ENCODE results near the gene STK36.

Gene STK36

GRCh38 chr2:218662377-218662776 lies 9.5 kb upstream of the STK36 start:
- no peak for FAIRE-seq

- FAIRE-seq: no peak
These were observed 9.1 kb upstream of the STK36 start for GRCh38 chr2:218662827-218663226.

- no peak for FAIRE-seq
These were observed 8.0 kb upstream of the STK36 start for GRCh38 chr2:218663901-218664300.

GRCh38 chr2:218664653-218665052 lies 7.2 kb upstream of the STK36 start:
- FAIRE-seq: no peak

- FAIRE-seq: no peak
These were observed 711 bp upstream of the STK36 start for GRCh38 chr2:218671097-218671653.

GRCh38 chr2:218679119-218679518 lies 7.2 kb downstream of the STK36 start:
- FAIRE-seq: no peak

GRCh38 chr2:218680061-218680460 lies 8.2 kb downstream of the STK36 start:
- FAIRE-seq: no peak

GRCh38 chr2:218687400-218688060 lies 15.6 kb downstream of the STK36 start:
- peak; percentile 53 for FAIRE-seq

GRCh38 chr2:218691234-218691633 lies 19.3 kb downstream of the STK36 start:
- FAIRE-seq: no peak

- no peak for FAIRE-seq
These were observed 22.7 kb downstream of the STK36 start for GRCh38 chr2:218694405-218695145.

GRCh38 chr2:218698885-218699284 lies 27.0 kb downstream of the STK36 start:
- no peak for FAIRE-seq

GRCh38 chr2:218701806-218702205 lies 29.9 kb downstream of the STK36 start:
- no peak for FAIRE-seq

- no peak for FAIRE-seq
These were observed 31.5 kb downstream of the STK36 start for GRCh38 chr2:218703341-218703740.

GRCh38 chr2:218708086-218708485 lies 36.2 kb downstream of the STK36 start:
- FAIRE-seq: no peak

- FAIRE-seq: no peak
These were observed 38.0 kb downstream of the STK36 start for GRCh38 chr2:218709908-218710307.

GRCh38 chr2:218710334-218710686 lies 38.4 kb downstream of the STK36 start:
- FAIRE-seq: no peak

GRCh38 chr2:218710687-218711549 lies 39.0 kb downstream of the STK36 start, which contains the start of gene TTLL4:
Gene TTLL4, plus strand, starts transcription at chr2:218710835. Its CDS starts 26,842 bp downstream, at chr2:218737677.
- no peak for FAIRE-seq

GRCh38 chr2:218711550-218711929 lies 39.7 kb downstream of the STK36 start:
- FAIRE-seq: no peak

- no peak for FAIRE-seq
These were observed 42.0 kb downstream of the STK36 start for GRCh38 chr2:218713922-218714321.

GRCh38 chr2:218716070-218716469 lies 44.2 kb downstream of the STK36 start:
- FAIRE-seq: no peak

GRCh38 chr2:218717262-218717661 lies 45.4 kb downstream of the STK36 start:
- FAIRE-seq: no peak

GRCh38 chr2:218718058-218718457 lies 46.2 kb downstream of the STK36 start:
- no peak for FAIRE-seq

GRCh38 chr2:218719457-218719856 lies 47.6 kb downstream of the STK36 start:
- no peak for FAIRE-seq

All from islet of Langerhans (tissue), 1 donor.